Activated CD8-positive, alpha-beta memory T cell treated with anti-CD3 and anti-CD28 coated beads for 36 hours (primary cell): Measurements from ENCODE around the gene TAF1D. TPM values are rescaled to one million over a fixed set of nuclear protein-coding genes. Genes with fewer than 3 reads are reported as not detected.
"Not testable (repeated sequence)": the region's sequence is repeated elsewhere in the genome, so short reads cannot be mapped to it uniquely, and the experiment has no call there.

Experiments used
- CTCF ChIA-PET: fragments of 350-600 bp; sonication (Branson Sonifier 250); formaldehyde crosslinking; loops from one replicate; lab custom pipeline; 2021; ENCODE audit warnings: antibody characterized with exemption; lab: Charles Lee
- POLR2A ChIA-PET: fragments of 350-600 bp; sonication (Branson Sonifier 250); formaldehyde crosslinking; loops from one replicate; lab custom pipeline; 2021; ENCODE audit warnings: antibody characterized with exemption; lab: Charles Lee
- total RNA-seq, 2 experiments: library from RNA; stranded (reverse); gene quantifications; one replicate each; pipeline ENCODE4 v1.2.3, GENCODE V29; 2021

TAF1D gene
- total RNA-seq, 2 experiments from 2014 or later, result 284 to 296 TPM

DNA sequence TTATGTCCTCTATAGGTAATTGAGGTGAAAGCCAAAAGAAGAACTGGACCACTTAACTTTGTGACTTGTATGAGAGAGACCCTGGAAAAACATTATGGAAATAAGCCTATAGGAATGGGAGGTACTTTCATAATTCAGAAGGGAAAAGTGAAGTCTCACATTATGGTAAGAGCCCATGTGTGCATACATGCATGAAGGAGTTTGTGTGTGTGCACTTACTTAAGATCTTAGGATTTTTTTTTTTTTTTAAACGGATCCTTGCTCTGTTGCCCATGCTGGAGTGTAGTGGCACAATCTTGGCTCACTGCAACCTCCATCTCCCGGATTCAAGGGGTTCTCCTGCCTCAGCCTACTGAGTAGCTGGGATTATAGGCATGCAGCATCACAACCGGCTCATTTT lies 16.0 kb upstream of the TAF1D start:
- ChIA-PET CTCF (no interaction called here), POLR2A (no interaction called here)

GRCh38 chr11:93756748-93757147 lies 15.5 kb upstream of the TAF1D start:
- POLR2A ChIA-PET, result interaction anchor here (0.6 kb wide), 1 partner anchor 135 kb away, joined by 3 read pairs; no protein-coding TSS in a partner anchor
- CTCF ChIA-PET, result no interaction called here

GRCh38 chr11:93753241-93753640 lies 11.9 kb upstream of the TAF1D start:
- POLR2A ChIA-PET, result no interaction called here
- CTCF ChIA-PET, result no interaction called here

DNA sequence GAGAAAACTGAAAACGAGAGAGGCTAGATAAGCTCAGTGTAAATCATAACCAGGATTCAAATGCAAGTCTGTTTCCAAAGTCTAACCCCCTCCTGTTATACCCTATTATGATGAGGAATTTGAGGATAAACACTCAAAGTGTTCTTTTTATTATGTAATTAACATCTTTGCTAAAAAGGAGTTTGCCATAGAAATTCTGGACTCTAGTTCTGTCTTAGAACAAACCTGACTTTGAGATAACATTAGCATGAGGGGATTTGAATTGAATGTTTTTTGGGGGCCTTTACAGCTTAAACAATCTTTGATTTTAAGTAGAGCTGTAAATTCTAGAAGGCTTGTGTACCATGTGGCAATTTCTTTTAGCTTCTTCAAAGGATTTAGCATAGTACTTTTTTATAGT lies 9.7 kb upstream of the TAF1D start:
- ChIA-PET POLR2A (no interaction called here), CTCF (no interaction called here)

DNA sequence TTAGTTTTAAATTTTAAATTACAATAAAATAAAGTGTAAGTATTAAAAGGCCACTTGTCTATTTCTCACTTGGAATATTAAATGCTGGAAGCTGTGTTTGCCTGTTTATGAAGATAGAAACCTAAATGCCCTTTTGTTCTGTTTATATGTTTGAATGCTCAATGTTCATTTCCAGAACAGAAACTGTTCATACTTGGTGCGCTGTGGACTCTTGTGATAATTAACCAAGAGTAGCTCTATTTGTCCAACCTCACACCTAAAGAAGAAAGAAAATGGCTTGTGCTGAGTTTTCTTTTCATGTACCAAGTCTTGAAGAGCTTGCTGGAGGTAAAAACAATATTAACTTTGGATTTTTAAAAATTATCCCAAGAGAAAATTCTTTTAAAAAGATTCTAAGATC lies 5.8 kb upstream of the TAF1D start:
- POLR2A ChIA-PET, result no interaction called here
- CTCF ChIA-PET, result no interaction called here

GRCh38 chr11:93746101-93746500 lies 4.8 kb upstream of the TAF1D start:
- ChIA-PET POLR2A (no interaction called here), CTCF (no interaction called here)

DNA sequence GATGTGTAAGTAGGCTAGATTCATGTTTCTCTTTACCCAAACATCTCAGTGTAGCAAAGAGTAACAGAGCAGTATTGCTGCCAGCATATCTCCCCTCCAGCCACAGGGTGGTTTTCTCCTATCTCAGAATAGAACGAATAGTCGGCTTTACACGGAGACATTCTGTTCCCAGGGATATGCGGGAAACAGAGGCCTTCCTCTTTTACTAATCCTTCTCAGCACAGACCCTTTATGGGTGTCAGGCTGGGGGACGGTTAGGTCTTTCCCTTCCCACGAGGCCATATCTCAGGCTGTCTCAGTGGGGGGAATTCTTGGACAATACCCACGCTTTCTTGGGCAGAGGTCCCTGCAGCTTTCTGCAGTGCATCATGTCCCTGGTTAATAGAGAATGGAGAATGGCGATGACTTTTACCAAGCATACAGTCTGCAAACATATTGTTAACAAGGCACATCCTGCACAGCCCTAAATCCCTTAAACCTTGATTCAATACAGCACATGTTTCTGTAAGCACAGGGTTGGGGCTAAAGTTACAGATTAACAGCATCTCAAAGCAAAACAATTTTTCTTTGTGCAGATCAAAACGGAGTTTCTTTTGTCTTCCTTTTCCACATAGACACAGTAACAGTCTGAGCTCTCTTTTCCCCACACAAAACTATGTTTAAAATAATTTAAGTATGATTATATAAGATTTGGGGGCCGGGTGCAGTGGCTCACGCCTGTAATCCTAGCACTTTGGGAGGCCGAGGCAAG lies 3.9 kb upstream of the TAF1D start:
- POLR2A ChIA-PET, CTCF ChIA-PET: not testable (repeated sequence)

GRCh38 chr11:93744669-93745004 lies 3.3 kb upstream of the TAF1D start:
- CTCF ChIA-PET, result no interaction called here
- POLR2A ChIA-PET, result no interaction called here

DNA sequence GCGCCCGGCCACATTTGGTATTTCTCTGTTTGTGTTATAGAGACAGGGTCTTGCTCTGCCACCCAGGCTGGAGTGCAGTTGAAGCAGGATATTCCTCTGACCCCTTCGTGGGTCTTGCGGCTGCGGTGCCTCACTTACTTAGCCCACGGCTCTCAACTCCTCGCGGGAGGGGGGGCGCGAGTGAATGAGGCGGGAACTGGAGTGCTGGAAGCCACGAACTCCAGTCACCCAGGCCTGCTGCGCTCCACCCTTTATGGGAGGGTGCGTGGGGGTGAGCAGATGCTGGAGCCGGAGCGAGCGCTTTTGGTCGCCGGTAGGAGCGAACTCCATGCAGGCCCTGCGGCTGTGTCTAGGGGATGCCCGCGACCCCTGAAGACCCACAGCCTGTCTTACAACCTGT lies 2.0 kb upstream of the TAF1D start:
- CTCF ChIA-PET, result no interaction called here
- POLR2A ChIA-PET, result interaction anchor here (3.8 kb wide), 1 partner anchor 40 kb away, joined by 61 read pairs; the partner anchor contains the start of gene MED17

GRCh38 chr11:93741882-93742226 lies 559 bp upstream of the TAF1D start:
- CTCF ChIA-PET, result interaction anchor here (2.5 kb wide), 1 partner anchor 42 kb away, joined by 10 read pairs; the partner anchor contains the start of gene MED17
- POLR2A ChIA-PET, result interaction anchor here (0.6 to 4.5 kb wide), 7 partner anchors 12 to 802 kb away, joined by 3 to 61 read pairs (median 5); partner anchors contain the start of genes CEP295, FUT4 and MED17

GRCh38 chr11:93740730-93741093 lies 583 bp downstream of the TAF1D start:
- ChIA-PET POLR2A (interaction anchor here (0.6 to 4.5 kb wide), 8 partner anchors 11 to 1326 kb away, joined by 3 to 61 read pairs (median 10); partner anchors contain the start of genes CEP295, FUT4 and MED17), CTCF (interaction anchor here (0.6 to 2.5 kb wide), 3 partner anchors 18 to 55 kb away, joined by 3 to 10 read pairs (median 4); partner anchors contain the start of gene MED17)

- ChIA-PET POLR2A (interaction anchor here (0.6 to 4.5 kb wide), 10 partner anchors 10 to 1327 kb away, joined by 3 to 61 read pairs (median 6); partner anchors contain the start of genes CEP295, FUT4, MED17 and PANX1), CTCF (interaction anchor here (0.6 to 2.5 kb wide), 3 partner anchors 17 to 55 kb away, joined by 3 to 10 read pairs (median 4); partner anchors contain the start of gene MED17)
Observed at GRCh38 chr11:93740031-93740729, 1.1 kb downstream of the TAF1D start.

- CTCF ChIA-PET, result interaction anchor here (0.9 to 1.4 kb wide), 2 partner anchors 11 to 45 kb away, joined by 3 to 5 read pairs; partner anchors contain the start of gene MED17
Observed at GRCh38 chr11:93738647-93739081, 2.6 kb downstream of the TAF1D start.

GRCh38 chr11:93737904-93738612 lies 3.2 kb downstream of the TAF1D start:
- ChIA-PET CTCF (interaction anchor here (0.9 to 1.4 kb wide), 2 partner anchors 10 to 46 kb away, joined by 3 to 5 read pairs; partner anchors contain the start of gene MED17), POLR2A (interaction anchor here (1.1 to 4.5 kb wide), 4 partner anchors 8 to 59 kb away, joined by 3 to 35 read pairs (median 5); partner anchors contain the start of gene MED17)

More at GRCh38 chr11:93738647-93739081, 2.6 kb downstream of the TAF1D start:
- POLR2A ChIA-PET, result interaction anchor here (1.1 to 4.5 kb wide), 4 partner anchors 9 to 59 kb away, joined by 3 to 35 read pairs (median 5); partner anchors contain the start of gene MED17

GRCh38 chr11:93736129-93736528 lies 5.2 kb downstream of the TAF1D start:
- CTCF ChIA-PET, result no interaction called here
- POLR2A ChIA-PET, result interaction anchor here (2.0 kb wide), 1 partner anchor 48 kb away, joined by 5 read pairs; the partner anchor contains the start of gene MED17

- CTCF ChIA-PET, result no interaction called here
- POLR2A ChIA-PET, result interaction anchor here (2.0 kb wide), 1 partner anchor 48 kb away, joined by 5 read pairs; the partner anchor contains the start of gene MED17
Observed at GRCh38 chr11:93735627-93736026, 5.7 kb downstream of the TAF1D start.

GRCh38 chr11:93734427-93735222 lies 6.7 kb downstream of the TAF1D start:
- CTCF ChIA-PET, result no interaction called here
- POLR2A ChIA-PET, result interaction anchor here (2.0 kb wide), 1 partner anchor 49 kb away, joined by 5 read pairs; the partner anchor contains the start of gene MED17

- CTCF ChIA-PET, result no interaction called here
- POLR2A ChIA-PET, result no interaction called here
Observed at GRCh38 chr11:93733474-93733873, 7.8 kb downstream of the TAF1D start.
